ENCODE data around the gene KLHL42.

DNA sequence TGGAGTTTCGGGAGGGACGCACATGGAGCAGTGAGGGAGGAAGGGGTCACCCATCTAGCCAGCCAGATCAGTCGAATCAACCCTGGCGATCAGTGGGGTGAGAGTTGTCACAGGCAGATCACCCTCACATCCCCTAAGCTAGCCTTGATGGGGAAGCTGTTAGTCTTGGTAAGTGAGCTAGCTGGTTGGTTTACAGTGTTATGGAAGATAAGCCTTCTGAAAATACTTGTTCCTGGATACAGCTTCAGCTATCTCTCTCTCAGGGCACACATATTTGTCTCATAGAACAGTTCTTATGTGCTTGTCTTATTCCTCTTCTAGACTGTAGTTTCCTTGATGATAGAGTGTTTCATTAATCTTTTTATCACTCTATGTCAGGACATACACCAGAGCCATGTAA lies 26.2 kb downstream of the KLHL42 start:
- TF ChIP-seq SMARCA5 (IDR thresholded peaks at IDR 0.05), result no peak
- TF ChIP-seq, protein P1, sequence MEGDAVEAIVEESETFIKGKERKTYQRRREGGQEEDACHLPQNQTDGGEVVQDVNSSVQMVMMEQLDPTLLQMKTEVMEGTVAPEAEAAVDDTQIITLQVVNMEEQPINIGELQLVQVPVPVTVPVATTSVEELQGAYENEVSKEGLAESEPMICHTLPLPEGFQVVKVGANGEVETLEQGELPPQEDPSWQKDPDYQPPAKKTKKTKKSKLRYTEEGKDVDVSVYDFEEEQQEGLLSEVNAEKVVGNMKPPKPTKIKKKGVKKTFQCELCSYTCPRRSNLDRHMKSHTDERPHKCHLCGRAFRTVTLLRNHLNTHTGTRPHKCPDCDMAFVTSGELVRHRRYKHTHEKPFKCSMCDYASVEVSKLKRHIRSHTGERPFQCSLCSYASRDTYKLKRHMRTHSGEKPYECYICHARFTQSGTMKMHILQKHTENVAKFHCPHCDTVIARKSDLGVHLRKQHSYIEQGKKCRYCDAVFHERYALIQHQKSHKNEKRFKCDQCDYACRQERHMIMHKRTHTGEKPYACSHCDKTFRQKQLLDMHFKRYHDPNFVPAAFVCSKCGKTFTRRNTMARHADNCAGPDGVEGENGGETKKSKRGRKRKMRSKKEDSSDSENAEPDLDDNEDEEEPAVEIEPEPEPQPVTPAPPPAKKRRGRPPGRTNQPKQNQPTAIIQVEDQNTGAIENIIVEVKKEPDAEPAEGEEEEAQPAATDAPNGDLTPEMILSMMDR (IDR thresholded peaks at IDR 0.05 in 2 of 3, conservative IDR thresholded peaks at IDR 0.05 in 1 of 3; ENCODE audit: insufficient read depth in 2 of 3, low read depth in 1 of 3, low read length in 3 of 3), result no peak
- TF ChIP-seq EP300 (IDR thresholded peaks at IDR 0.05; ENCODE audit: low read length), result no peak
- no peak for TF ChIP-seq SP1 (CRISPR knock-in tag; IDR thresholded peaks at IDR 0.05)
- no peak for TF ChIP-seq SIX5 (IDR thresholded peaks at IDR 0.05; ENCODE audit: borderline replicate concordance in 1 of 2, insufficient read depth in 1 of 2, low read depth in 1 of 2, low read length in 2 of 2)
- TF ChIP-seq POLR2AphosphoS2 (IDR thresholded peaks at IDR 0.05; ENCODE audit: low read length), result no peak
- TF ChIP-seq CEBPB (tag; IDR thresholded peaks at IDR 0.05), result no peak
- TF ChIP-seq ZFPM2 (CRISPR knock-in tag; IDR thresholded peaks at IDR 0.05), result no peak
- TF ChIP-seq POLR2B (IDR thresholded peaks at IDR 0.05; ENCODE audit: low read depth, partially characterized antibody), result no peak
- TF ChIP-seq PML (IDR thresholded peaks at IDR 0.05; ENCODE audit: low read length), result no peak
- no peak for TF ChIP-seq ZNF232 (CRISPR knock-in tag; IDR thresholded peaks at IDR 0.05)
- TF ChIP-seq CEBPZ (IDR thresholded peaks at IDR 0.05; ENCODE audit: borderline replicate concordance, low read depth, low read length), result no peak
- TF ChIP-seq NCOA1 (IDR thresholded peaks at IDR 0.05; ENCODE audit: low read depth), result no peak

Data from K562 (cell line).